LoVo (cell line): ENCODE data around the gene BTBD9.

ENCODE experiments used
- DNase-seq: peaks from one replicate; pipeline ENCODE4 v3.0.0-alpha.2; 2016; ENCODE audit warnings: low spot score

The BTBD9 gene

DNA sequence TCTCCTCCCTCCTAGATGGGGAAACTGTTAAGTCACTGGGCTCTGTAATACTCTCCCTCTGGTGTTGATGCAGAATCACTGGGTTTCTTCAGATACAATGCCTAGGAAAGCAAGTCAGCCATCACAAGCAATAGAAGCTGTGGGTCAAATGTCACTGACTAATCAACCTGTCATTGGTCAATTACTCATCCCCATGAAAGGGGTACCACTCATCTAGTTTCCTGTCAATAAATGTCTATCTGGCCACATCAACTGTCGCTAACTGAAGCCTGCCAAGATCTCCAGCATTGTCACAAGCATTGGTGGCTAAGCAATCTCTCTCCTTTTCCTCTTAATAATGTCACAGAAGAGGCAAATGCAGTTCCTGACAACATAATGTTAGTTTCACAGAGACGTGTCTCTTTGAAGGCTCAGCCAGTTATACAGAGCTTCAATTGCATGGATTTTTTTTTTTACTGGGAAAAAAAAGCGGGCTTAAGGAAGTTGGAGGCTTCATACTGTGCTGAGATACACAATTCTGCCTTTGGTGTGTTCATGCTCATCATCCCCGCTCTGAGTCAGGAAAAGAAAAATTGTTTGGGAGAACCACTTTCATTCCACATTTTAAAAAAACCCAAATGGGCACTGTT is 355.9 kb downstream of the BTBD9 start:
- peak; percentile 9 for DNase-seq

DNA sequence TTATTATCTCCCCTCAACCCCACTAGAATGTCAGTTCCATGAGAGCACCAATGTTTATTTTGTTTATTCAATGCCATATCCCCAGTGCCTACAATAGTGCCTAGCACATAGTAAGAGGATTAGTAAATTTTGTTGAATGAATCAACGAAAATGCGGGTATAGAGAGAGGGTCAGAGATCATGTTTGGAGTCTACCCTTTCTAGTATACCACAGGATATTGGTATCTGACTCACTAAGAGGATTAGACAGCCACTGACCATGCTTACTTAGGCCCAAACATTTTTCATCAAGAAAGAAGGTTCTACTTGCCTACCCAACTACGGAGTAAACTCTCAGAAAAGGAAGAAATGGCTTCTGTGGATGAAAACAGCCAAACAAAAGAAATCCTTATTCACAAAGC is 356.8 kb downstream of the BTBD9 start:
- DNase-seq, result no peak

DNA sequence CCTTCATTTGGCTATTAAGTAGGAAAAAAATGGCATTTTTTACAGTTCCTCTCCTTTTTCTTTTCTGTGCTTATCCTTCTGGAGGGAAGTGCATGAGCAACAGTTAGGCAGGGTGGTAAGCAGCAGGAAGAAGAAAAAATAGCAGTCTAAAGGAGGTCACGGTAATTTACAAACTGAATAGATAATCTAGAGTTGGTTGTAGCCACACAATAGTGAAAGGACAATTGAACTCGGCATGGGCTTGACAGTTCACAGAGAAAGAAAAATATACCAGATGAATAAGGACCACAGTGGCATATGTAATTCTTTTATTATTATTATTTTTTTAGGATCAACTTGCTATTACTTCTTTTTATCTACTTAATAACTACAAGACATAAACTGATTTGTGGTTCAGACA is 358.6 kb downstream of the BTBD9 start:
- DNase-seq, result no peak

DNA sequence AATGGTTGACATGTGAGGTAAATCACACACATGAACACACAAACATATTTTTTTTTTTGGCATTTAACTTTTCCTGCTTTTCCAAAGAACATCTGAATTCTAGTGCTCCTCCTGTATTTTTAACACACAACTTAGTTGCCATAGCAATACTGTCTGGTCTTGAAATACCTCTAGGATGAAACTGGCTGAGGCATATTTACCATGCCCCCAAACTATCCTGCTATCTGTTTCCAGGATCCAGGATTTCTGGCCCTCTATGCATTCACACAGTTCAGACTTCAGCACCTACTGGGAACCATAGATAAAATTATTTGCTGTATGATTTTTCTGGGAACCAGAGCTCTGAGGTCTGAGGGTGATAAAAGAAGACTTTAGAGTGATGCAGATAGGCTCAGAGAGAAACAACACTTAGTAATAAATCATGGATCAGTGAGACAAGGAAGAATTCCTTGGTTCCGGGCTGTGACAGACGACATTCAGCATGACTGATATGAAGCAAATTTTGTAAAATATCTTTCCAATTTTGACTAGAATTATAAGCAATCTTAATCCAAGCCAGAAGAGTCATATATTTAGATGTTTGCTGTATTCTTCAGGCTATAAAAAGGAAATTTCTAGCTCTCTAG is 359.7 kb downstream of the BTBD9 start:
- no peak for DNase-seq

DNA sequence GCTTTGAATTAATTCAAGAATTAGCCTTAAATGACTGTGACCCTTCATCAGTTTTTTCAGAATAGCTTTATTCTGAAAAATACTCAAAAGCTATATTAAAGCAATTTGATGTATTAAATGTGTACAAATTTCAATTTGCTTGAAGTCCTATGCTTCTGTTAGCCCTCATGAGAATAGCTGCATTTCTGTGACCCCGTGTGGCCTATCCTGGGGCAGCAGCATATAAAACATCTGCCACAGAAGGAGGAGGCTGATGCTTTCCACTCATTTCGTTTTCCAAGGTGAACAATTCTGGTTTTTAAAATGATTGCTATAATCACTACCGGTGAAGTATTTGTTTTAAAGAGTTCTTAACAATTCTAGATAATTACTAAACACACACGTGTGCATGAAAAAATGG is 360.3 kb downstream of the BTBD9 start:
- no peak for DNase-seq

DNA sequence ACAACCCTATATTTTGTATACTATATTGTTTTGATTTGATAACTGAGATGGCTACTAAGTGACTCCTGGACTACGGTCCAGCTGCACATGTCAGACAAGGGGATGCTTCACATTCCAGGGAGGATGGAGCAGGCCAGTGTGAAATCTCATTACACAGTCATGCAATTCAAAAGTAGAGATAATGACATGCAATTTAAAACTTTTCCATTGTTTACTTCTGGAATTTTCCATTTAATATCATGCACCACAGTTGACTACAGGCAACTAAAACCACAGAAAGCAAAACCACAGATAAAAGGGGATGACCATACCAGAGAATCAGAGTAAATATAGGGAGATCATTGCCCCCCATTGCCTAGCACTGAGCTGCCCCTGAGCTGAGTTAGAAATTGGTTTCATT is 366.4 kb downstream of the BTBD9 start:
- no peak for DNase-seq

DNA sequence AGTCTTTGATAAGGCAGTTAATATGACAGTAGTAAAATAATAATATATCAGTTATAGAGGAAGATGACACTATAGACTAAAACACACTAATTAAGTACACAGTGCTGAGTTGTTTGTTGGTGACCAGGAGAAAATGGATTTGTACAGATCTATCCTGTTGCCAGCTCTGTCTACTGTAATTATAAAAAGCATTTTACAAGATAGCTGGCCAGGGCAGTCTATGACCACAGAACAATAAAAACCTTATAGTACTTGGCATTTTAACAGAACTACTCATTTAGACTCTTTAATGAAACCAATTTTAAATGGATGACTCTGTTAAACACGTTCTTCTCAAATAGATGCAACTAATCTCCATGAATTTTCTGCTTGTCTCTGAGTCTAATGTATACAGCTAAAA is 367.5 kb downstream of the BTBD9 start:
- no peak for DNase-seq

DNA sequence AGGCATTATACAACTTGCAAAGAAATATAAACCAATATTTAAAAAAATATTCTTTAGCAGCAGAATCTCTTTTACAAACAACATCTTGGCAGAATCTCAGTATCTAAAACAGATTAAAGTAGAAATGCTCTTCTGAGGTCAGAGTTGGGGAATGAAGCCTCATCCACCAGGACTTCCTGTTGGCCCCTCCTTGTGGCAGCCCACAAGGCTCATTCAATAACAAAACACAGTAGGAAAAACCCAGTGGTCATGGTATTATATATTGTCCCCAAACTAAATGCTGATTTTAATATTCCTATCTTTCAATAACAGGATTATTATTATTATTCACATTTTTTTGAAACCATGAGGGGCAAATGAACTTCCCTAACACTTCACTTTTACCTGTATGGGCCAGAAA is 368.6 kb downstream of the BTBD9 start:
- DNase-seq, result no peak

DNA sequence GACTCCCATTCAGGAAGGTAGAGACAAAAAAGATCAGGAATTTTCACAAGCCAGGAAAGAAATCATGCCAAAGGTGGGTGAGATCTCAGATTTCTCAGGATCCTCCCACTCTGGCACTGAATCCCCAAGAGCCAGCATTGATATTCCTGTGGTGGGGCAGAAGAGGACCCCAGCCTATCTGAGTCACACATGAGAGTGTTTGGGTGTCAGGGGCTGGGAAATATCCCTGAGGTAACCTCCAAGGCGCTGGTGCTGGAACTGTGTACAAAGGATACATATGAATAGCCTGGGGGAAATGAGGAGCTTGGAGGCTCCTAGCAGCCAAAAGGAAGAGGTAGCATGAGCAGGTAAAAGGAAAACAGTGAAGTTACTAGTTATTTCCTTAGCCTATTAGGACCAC is 369.4 kb downstream of the BTBD9 start:
- DNase-seq, result no peak

DNA sequence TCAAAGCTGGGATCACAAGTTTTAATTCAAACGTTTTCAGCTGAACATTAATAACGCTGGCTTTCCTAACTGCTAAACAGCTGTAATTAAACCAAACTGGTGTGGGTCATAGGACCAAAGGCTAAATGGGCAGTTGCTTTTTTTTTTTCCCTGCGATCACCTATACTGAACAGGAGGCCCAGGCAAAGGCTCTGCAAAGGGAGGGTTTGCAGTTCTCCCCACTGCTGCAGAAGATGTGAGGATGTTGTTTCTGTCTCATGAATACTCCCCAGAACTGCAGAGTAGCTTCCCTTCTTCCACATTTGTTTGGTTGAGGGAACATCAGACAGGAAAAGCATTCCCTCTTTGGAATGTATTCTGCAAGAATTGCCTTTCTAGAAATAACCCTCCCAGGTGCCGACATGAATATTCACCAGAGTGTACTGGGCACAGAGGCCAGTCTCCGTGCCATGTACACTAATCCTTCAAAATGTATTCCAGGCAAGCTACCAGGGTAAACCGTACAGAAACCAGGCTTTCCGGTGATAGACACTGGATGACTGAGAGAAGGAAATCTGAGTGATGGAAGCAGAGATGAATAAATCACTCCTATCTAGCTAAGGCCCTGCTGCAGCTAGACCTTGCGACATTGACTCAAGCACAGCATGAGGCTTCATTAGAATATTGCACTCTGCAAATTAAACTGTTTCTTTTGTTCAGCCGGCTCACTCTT is 370.1 kb downstream of the BTBD9 start:
- no peak for DNase-seq

DNA sequence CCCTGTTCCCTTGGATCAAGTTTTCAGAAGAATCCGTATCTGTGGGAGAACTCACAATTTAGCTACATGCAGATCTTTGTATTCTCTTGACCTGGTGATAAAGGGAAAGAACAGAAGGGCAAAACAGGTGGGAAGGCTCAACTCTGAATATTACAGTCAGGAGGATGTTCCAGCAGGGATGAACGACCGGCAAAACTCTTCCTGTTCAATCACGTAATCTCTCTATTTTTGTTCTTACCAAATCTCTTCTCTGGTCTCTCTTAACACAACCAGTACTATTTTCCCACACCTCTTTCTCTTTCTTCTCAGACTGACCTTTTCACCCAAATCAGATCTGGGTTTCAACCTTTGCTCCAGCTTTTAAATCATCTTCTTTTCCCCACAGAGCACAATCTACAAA is 371.4 kb downstream of the BTBD9 start:
- DNase-seq, result no peak

DNA sequence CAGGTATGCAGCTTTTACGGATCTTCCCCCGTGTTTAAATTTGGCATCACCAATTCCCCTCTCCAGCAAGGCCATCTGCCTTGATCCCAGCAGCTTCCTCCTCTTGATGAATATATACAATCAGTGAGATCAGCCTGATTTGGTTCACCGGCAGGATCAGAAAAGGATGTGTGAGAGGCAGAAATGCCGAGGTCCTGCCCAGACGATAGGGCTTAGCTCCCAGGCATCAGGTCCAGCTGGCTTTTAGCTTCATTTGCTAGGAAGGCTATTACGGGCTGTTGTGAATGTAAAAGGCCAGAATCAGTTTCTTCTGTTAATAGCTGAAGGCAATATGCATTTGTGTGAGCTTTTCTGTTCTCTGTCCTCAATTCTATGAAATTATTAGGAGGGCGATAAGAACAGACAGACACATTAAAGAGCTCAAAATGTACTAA is 372.8 kb downstream of the BTBD9 start:
- no peak for DNase-seq

DNA sequence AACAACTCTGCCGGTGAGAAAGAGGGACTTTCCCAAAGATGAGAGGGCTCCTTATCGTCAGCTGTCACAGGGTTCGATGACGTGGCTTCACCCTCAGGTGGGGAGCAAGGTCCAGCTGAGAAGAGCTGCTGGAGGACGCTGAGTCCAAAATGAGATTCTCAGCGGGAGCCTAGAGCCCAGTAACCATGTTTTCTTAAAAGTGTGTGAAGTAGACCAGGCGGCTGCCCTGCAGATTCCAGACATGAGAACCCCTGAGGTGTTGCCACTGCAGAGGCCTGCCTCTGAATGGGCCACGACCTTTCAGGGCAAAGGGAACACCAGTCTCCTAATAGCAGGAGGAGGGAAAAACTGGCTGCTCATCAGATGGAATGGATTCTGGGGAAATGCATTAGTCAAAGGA is 375.1 kb downstream of the BTBD9 start:
- no peak for DNase-seq

DNA sequence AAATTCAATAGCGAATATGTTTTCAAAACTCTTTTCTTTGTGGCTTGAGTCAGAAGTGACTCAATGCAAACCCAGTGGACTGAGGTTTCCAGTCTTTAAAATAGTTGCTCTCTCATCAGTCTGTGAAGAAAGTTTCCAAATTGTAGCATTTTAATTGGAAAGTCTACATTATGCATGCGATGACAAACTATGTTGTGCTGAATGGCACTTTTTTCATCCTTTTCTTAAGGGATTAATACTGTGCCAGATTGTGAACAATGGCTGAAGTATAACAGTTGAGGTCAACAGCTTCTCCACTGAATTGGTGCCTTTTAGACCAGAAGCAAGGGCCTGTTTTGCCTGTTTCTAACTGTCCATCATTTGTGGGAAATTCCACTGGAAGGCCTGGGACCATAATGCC is 377.1 kb downstream of the BTBD9 start:
- no peak for DNase-seq

DNA sequence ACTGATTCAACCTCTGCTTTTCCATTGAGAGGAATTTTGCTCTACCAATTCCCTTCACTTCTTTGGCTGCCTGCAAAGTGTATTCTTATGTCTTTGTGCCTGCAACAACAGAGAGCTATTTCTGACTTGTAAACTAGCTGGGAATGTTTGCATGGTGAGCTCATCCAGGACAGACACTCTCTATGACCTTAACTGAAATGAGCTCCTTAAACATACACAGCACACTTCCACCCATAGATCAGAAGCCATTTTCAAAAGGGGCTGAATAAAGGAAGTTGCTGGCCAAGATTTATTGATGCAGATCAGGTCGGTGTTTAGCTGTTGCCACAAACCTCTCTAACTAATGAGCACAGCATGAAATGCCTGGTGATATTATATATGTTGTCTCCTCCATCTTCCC is 377.7 kb downstream of the BTBD9 start:
- DNase-seq, result no peak

DNA sequence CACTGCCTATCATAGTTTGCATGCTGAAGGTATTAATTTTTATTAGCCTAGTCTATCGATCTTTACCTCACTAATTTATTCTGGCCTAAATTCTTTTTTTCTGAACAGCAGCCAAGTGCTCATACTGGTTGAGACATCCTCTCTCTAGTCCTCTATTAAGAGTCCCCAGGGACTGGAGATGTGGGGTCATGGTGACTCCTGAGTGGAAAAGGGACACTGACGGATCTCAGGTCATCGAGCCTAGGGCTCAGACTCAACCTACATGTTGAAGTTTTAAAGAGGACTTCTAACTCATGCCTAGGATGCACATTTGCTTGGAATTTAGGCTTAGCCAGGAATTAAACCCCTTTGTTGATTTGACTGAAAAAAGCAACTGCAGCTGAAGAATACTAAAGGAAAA is 378.1 kb downstream of the BTBD9 start:
- DNase-seq, result no peak

DNA sequence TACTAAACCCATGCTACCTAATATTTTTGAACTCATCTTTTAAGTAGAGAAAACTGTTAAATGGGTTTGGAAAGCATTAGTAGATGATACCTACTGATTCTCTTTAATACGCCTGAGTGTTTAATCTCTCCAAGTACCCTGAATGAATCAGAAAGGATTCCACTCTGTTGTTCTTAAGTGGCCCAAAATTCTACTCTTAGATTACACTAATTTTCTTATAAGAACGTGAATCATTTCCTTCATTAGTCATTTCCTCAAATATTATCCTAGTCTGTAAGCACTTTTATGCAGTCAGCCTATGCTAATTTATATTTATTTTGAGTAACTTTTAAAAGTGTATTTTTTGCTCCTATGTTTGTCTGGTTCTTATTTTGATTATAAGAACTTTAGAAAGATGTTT is 380.0 kb downstream of the BTBD9 start:
- DNase-seq, result no peak

DNA sequence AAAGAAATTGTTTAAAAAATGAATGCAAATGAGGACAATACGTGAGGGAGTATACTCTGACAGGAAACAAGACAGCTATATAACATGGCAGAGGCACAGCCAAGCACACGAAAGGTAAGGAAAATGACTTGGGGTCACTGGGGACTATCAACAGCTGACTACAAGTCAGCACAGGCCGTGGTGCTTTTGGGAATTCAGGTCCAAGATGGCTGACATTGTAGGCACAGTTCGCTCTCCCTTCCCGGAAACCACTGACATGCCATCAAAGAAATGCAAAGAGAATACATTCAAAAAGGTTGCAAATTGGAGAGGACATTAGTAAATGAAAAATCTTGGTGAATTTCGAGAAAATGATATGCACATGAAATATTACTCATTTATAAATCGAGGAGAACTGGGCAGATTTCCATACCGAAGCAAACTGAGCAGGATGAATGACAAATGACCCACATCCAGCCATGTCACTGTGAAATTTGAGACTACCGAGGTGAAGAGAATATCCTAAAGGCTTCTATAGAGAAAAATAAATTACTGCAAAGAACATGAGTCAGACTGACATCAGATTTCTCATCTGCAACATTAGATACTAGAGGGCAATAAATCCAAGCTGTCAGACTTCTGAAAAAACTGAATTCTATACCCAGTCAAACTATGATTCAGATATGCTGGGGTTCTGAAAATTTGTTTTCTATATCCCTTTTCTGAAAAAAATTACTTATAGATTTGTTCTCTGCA is 391.1 kb downstream of the BTBD9 start:
- DNase-seq, result no peak

DNA sequence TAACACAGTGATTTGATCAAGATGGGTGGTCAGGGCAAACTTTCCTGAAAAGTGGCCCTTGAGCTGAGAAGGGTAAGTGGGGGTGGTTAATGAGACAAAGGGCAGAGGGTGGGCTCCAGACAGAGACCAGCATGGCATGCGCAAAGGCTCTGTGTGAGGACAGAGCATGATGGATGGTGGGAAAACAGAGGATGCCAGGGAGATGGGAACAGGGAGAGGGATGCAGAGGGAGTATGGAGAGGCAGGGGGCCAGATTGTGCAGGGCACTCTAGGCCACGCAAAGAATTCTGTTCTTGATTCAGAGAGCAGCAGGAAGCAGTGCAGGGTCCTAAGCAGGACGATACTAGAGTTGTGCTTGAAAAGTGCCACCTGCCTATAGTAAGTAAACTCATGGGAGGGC is 394.4 kb downstream of the BTBD9 start:
- no peak for DNase-seq

DNA sequence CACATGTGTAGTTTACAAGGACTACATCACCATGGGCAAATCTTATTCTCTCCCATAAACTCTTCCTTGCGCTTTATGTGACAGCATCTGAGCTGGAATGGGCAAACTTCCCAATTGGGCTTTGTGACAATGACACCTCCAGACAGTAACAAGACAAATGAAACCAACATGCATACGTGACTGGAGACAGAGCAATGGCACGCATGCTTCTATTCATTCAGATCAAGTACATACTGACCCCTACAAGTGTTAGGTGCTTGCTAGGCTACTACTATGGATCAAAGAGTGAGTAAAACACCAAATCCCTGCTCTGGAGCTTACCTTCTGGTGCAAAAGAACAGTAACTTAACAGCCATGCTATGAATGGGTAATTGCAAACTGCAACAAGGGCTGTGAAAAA is 394.9 kb downstream of the BTBD9 start:
- DNase-seq, result no peak

DNA sequence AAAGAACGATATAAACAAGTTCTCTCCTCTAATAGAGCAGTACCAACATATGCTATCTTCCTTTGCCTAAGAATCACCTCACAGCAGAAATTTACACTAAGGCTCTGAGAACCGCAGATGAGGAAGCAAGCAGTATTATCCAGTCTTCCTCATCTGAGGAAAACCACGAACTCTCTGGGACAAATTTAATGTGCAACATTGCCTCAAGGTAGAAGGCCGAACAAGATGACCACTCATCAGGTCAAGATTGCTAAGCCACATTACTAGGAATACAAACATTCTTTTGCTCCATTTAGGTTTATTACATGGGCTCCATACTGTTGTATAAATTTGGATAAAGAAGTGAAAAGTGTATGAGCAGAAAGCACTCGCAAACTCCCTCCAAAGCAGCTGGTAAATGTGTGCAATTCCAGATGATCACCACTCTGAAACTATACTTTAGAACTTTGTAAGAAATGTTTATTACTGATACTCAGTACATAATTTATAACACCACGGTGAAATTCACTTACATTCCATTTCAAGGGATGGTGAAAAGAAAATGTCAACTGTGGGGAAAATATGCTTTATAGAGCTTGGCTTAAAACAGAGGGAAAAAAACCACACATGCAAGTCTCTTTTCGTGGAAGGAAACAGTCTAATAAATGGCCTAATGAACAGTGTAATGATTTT is 398.4 kb downstream of the BTBD9 start:
- no peak for DNase-seq

DNA sequence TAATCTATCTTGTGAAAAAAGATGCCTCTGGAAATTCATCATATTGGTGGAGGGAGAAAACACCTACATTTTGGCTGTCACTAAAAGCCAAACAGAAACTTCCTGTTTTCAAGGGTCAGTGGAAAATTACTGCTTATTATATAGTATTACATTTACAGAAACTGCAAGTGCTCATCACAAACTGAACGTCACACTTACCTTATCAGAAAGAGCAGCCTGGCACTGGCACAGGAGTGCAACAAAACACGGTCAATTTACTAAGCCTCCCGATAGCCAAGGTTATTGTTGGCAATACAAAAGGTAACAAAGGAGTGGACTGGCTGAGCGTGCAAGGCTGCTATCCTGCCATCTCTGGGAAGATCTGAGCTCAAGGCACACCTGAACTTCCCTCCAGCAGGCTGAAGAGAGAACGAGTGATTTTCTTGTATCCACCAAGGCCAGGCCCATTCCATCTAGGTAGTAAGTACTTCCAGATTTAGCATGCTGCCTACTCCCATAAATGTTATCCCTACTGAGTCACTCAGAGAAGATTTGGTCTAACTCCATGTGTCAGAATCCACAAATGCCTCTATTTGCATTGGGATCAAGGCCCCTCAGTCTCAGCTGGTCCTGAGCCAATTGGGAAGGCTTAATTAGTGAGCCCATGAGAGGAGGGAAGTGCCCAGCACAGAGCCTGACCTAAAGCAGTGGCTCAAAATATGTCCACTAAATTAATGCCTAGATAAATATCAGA is 399.8 kb downstream of the BTBD9 start:
- DNase-seq, result no peak
